Esophagus muscularis mucosa (tissue), 3 donors: ENCODE measurements around the gene MAN1A2.

ENCODE experiments used
- CTCF ChIP-seq, 3 experiments: fragments of 200-600 bp in 2 of 3; fragments of 450-650 bp in 1 of 3; sonication (generic) in 2 of 3; IDR thresholded peaks; one replicate each; pipeline ENCODE4 v1.5.1; 2017 to 2019; ENCODE audit warnings: antibody characterized with exemption in 3 of 3, mild to moderate bottlenecking in 2 of 3, moderate library complexity in 1 of 3
- POLR2A ChIP-seq: fragments of 450-650 bp; IDR thresholded peaks from one replicate; pipeline ENCODE4 v1.6.1; 2017; ENCODE audit warnings: antibody characterized with exemption, moderate library complexity, mild to moderate bottlenecking, low read depth

- TF ChIP-seq POLR2A (no peak), CTCF (IDR thresholded peaks at IDR 0.05) (no peak)
Observed at GRCh38 chr1:117527074-117527473, 159.8 kb downstream of the MAN1A2 start.
